ENCODE data around the gene NRG2.

NRG2 gene

DNA sequence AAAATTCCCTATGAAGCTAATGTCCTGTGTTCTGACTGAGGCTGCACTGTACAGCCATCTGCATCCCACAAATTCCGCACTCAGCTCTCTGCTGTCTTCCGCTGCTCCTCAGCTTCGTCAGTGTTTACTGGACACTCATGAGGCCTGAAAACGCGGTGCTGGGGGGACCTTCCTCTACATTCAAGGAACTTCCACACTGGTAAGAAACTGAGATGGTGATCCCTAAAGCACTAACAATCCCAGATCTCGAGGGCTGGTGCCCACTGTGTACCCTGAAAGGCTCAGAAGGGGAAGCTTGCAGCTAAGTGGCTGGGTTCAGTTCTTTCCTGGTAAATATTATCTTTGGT lies 117.9 kb downstream of the NRG2 start:
- DNase-seq: no peak
- no peak overlapping the region for H3K4me3 Mint-ChIP-seq
- peaks cover 3% of the 10 kb centered on the region for H3K36me3 Mint-ChIP-seq (ENCODE audit: insufficient read depth)
- peak overlapping the region in 1 of 2 donors; percentile 90 for H3K27ac Mint-ChIP-seq
- ATAC-seq (replicated peaks): no peak
- no peaks in the 10 kb centered on the region for H3K9me3 Mint-ChIP-seq
- peaks cover 27 to 45% of the 10 kb centered on the region in 2 donors for H3K4me1 Mint-ChIP-seq (ENCODE audit: low read depth in 2 of 2)
- H3K27me3 Mint-ChIP-seq: peaks cover 0 to 11% of the 10 kb centered on the region in 2 donors

DNA sequence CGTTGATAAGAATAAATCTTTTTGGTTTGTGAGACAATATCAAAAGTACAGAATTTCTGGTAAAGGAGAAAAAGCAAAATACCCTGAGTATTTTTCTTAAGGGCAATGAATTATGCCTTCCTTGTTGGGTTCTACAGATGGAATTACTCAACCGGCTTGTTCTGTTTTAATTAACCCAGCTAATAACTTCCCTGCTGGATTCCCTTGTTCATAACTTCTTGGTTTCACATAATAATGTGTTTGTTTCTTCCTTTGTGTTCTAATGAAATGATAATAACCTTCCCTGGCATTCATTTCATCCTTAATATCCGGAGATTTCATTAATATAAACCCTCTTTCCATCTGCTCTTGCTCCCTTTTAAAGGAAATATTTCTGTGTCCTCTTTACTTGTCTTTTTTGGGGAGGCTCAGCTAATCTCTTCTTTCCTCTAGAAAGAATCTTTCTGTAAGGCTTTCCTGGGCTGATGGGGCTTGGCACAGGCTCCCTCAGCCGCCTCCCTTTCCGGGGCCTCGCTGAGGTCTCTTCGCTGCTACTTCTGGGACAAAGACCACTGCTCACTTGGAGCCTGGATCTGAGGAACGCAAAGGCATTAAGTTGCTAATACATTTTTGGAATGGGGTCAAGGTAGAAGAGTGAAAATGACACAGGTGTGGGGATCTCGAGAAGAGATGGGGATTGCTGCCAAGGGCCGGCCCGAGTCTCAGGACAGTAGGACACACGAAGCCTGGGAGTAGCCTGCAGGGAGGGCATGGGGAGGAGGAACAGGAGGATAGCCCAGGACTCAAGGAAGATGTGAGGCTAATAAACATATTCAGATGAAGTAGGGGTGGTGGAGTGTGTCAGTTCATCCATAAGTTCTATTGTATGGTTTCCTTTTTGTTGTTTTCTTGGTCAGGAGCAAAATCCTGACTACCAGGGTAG lies 118.5 kb downstream of the NRG2 start:
- Mint-ChIP-seq H3K27ac (no peak overlapping the region), H3K27me3 (peaks cover 0 to 5% of the 10 kb centered on the region in 2 donors), H3K4me3 (no peak overlapping the region), H3K9me3 (no peaks in the 10 kb centered on the region), H3K4me1 (ENCODE audit: low read depth in 2 of 2) (peaks cover 27 to 45% of the 10 kb centered on the region in 2 donors), H3K36me3 (ENCODE audit: insufficient read depth) (peaks cover 3% of the 10 kb centered on the region)
- DNase-seq: no peak
- ATAC-seq (replicated peaks): no peak

DNA sequence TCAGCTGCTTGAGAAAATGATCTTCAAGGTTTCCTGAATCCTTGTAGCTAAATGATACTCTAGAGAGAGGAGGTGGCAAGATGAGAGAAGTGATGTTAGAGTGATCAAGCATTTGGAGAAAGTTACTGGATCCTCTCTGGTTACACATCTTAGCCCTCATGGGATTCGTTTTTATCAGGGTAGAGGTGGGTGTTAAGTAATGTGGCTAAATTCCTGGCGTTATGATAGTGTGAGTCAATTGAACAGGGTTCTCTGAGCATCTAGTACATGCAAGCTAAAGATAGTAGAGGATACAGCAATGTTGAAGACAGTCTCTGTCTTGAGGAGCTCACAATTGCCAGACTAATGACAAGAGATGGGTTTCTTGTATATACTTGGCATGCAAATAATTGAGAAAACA lies 123.8 kb downstream of the NRG2 start:
- ATAC-seq (replicated peaks) (no peak), DNase-seq (no peak)
- Mint-ChIP-seq H3K9me3 (no peaks in the 10 kb centered on the region), H3K36me3 (ENCODE audit: insufficient read depth) (peaks cover 3% of the 10 kb centered on the region), H3K4me3 (no peak overlapping the region), H3K4me1 (ENCODE audit: low read depth in 2 of 2) (peaks cover 0 to 3% of the 10 kb centered on the region in 2 donors), H3K27me3 (peaks cover 20 to 21% of the 10 kb centered on the region in 2 donors), H3K27ac (no peak overlapping the region)

DNA sequence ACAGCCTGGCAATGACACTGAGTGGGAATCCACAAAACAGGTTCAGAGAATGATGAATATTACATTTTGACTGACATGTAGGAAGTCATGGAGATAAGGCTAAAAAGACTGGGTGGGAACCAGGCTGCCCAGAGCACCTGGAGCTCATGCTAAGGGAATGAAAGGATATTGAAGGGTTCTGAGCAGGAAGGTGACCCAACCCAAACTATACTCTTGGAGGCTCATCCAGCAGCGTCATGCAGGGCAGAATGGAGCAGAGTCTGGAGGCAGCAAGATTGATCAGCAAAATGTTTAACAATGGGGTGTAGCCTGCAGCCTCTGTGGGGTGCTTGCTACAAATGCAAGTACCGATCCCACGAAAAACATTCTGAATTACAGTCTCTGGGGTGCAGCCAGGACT lies 127.3 kb downstream of the NRG2 start:
- Mint-ChIP-seq H3K27me3 (peaks cover 24 to 43% of the 10 kb centered on the region in 2 donors), H3K4me1 (ENCODE audit: low read depth in 2 of 2) (no peaks in the 10 kb centered on the region), H3K36me3 (ENCODE audit: insufficient read depth) (no peaks in the 10 kb centered on the region), H3K9me3 (no peaks in the 10 kb centered on the region), H3K27ac (no peak overlapping the region), H3K4me3 (no peak overlapping the region)
- ATAC-seq (replicated peaks): no peak
- DNase-seq: no peak

DNA sequence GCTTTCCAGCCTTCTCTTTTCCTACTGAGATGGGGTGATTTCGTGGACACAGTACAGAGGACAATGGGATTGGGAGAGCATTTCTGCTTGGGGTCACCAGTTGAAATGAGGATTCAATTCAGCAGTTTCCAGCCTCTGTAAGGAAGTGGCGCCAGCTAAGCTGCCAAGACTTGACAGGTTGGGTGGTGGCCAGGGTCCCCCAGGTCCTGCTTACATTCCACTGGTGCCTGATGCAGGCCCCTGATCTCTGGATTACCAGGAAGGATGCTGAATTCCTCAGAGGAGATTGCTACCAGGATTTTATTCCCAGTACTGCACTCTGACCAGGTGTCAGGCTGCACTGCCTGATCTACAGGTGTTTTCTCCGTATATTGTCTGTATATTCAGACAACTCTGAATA lies 127.8 kb downstream of the NRG2 start:
- H3K36me3 Mint-ChIP-seq (ENCODE audit: insufficient read depth): no peaks in the 10 kb centered on the region
- H3K27me3 Mint-ChIP-seq: peaks cover 24 to 46% of the 10 kb centered on the region in 2 donors
- ATAC-seq (replicated peaks) (no peak), DNase-seq (no peak)
- H3K9me3 Mint-ChIP-seq: no peaks in the 10 kb centered on the region
- no peak overlapping the region for H3K27ac Mint-ChIP-seq
- H3K4me1 Mint-ChIP-seq (ENCODE audit: low read depth in 2 of 2): no peaks in the 10 kb centered on the region
- no peak overlapping the region for H3K4me3 Mint-ChIP-seq

DNA sequence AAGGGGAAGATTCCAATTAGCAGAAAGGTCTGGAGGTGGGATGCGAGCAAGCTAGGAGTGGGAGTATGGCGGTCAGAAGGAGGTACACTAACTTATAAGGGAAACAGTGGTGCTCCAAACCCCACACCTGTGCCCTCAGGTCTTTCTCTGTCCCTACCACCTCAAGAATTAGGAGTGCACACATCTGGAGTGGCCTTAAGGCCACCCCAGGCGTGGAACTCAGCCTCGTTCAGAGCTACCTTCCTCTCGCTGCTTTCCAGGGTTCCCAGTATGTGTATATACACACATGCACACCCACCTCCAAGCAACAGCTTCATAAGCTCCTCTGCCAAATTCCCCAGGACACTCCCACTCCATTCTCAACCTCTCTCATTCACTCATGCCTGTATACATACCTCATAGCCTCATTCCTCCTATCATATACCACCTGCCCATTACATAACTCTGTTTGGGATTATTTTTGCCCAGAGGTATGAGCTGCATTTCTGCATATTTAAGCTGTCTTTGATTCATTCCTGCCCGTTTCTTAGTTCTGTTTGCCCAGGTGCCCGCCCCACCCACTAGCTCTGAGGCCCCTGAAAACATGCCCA lies 128.8 kb downstream of the NRG2 start:
- no peak for DNase-seq
- Mint-ChIP-seq H3K4me3 (no peak overlapping the region), H3K27ac (no peak overlapping the region)

DNA sequence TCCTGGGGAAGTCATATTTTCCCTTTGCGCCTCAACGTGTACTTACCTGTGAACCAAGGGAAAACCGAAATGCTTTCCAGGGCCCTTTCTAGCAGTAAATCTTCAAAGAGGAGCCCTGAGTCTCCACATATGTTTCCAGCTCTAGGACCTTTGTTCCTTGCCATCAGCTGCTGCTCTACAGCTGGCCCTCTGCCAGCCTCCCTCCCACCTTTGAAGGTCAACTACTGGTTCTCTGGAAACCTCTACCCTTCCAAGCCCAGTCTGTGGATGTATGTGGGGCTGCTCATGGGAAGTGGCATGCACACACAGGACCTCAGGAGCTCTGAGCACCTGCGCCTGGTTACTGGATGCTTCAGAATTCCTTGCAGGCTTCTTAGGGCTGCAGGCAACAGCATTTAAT lies 130.3 kb downstream of the NRG2 start:
- Mint-ChIP-seq H3K27me3 (peaks cover 24 to 46% of the 10 kb centered on the region in 2 donors), H3K4me3 (no peak overlapping the region), H3K36me3 (ENCODE audit: insufficient read depth) (no peaks in the 10 kb centered on the region), H3K27ac (no peak overlapping the region), H3K4me1 (ENCODE audit: low read depth in 2 of 2) (no peaks in the 10 kb centered on the region), H3K9me3 (no peaks in the 10 kb centered on the region)
- DNase-seq: no peak
- no peak for ATAC-seq (replicated peaks)

More for the DNA sequence above, 128.8 kb downstream of the NRG2 start:
- H3K27me3 Mint-ChIP-seq: peaks cover 24 to 46% of the 10 kb centered on the region in 2 donors
- no peaks in the 10 kb centered on the region for H3K36me3 Mint-ChIP-seq (ENCODE audit: insufficient read depth)
- ATAC-seq (replicated peaks): no peak
- H3K4me1 Mint-ChIP-seq (ENCODE audit: low read depth in 2 of 2): no peaks in the 10 kb centered on the region
- no peaks in the 10 kb centered on the region for H3K9me3 Mint-ChIP-seq

DNA sequence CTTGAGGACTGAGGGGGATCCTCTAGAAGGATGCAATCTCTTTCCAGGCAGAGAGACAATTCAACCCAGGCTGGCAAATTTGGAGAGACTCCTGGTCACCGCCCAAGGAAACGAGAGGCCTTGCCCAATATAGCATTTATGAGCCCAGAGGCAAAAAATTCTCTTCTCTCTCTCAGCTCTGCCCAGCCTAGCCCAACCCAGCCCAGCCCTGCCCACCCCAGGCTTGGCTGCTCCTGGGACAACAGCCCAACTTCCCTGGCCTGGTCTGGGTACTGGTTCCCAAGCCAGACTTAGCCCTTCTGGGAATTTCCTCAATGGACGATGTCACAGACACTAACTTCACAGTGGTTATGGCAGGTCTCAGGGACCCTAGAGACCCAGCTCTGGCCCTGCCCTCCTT lies 130.9 kb downstream of the NRG2 start:
- no peak overlapping the region for H3K27ac Mint-ChIP-seq
- H3K4me1 Mint-ChIP-seq (ENCODE audit: low read depth in 2 of 2): no peaks in the 10 kb centered on the region
- no peaks in the 10 kb centered on the region for H3K9me3 Mint-ChIP-seq
- no peak for ATAC-seq (replicated peaks)
- H3K4me3 Mint-ChIP-seq: no peak overlapping the region
- no peaks in the 10 kb centered on the region for H3K36me3 Mint-ChIP-seq (ENCODE audit: insufficient read depth)
- DNase-seq: no peak
- H3K27me3 Mint-ChIP-seq: peaks cover 23 to 46% of the 10 kb centered on the region in 2 donors

DNA sequence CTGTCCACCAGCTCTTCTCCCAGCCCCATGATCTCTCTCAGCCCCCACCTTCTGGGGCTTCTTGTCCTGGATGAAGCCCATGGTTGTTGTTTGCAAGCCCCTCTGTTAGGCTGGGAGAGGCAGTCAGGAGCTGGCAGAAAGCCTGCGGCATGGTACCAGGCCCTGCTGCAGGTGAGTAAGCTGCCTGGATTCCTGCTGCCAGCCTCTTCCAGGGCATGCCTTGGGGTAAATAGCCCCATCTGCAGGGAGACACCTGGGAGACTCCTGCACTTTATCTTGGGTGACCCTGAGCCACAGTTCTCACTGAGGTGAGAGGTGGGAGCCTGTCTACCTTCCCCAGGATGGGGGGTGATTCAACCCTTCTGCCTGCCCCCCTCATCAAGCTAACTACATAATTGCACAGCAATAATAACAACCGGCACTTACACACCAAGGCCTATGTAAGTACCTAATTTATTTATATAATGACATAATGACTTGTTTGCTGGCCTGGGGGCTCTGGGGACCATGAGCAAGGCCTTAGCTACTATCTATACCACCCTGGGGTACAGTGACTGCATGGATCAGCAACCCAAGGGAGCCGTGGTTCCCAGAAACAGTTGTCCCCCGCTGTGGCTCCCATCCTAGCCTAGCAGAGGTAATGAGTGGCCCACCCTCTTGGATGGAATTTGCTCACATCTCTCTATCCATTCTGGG lies 131.5 kb downstream of the NRG2 start:
- Mint-ChIP-seq H3K27me3 (peaks cover 17 to 46% of the 10 kb centered on the region in 2 donors), H3K36me3 (ENCODE audit: insufficient read depth) (no peaks in the 10 kb centered on the region), H3K4me3 (no peak overlapping the region), H3K27ac (no peak overlapping the region), H3K4me1 (ENCODE audit: low read depth in 2 of 2) (no peaks in the 10 kb centered on the region), H3K9me3 (no peaks in the 10 kb centered on the region)
- no peak for DNase-seq
- ATAC-seq (replicated peaks): no peak

DNA sequence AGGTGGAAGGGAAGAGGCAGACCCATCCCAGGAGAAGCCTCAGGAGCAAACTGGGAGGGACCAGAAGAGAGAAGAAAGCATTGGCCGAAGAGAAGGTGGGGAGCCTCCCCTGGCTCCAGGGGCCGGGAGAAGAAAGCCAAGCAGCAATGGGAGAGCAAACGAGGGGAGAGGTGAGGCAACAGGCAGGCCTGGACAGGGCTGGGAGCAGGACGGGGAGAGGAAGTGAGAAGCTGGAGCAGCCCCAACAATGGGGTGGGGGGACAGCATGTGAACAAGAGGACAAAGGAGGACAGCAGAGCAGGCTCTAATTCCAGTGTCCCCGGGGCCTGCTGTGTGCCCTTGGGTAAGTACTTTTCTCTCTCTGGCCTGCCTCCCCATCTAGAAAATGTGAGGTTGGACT lies 132.2 kb downstream of the NRG2 start:
- DNase-seq (no peak), ATAC-seq (replicated peaks) (no peak)
- peaks cover 15 to 43% of the 10 kb centered on the region in 2 donors for H3K27me3 Mint-ChIP-seq
- no peaks in the 10 kb centered on the region for H3K9me3 Mint-ChIP-seq
- no peak overlapping the region for H3K27ac Mint-ChIP-seq
- H3K36me3 Mint-ChIP-seq (ENCODE audit: insufficient read depth): no peaks in the 10 kb centered on the region
- no peak overlapping the region for H3K4me3 Mint-ChIP-seq
- no peaks in the 10 kb centered on the region for H3K4me1 Mint-ChIP-seq (ENCODE audit: low read depth in 2 of 2)

DNA sequence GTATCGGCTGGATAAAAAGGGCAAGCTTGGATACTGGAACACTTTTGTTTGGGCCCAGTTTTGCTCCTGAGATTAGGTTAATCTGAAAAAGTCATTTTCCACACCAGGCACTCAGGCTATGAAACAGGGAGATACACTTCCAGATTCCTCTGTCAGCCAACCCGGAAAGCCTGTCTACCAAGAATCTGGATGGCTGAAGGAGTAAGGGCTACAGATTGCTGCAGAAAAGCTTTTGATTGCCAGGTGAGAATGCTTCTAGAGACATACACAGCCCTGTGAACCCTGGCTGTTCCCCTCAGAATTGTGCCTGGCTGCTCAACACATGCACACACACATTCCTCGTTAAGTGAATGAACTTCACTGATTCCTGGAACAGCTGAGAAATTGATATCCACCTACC lies 133.1 kb downstream of the NRG2 start:
- no peaks in the 10 kb centered on the region for H3K36me3 Mint-ChIP-seq (ENCODE audit: insufficient read depth)
- H3K27me3 Mint-ChIP-seq: peaks cover 10 to 34% of the 10 kb centered on the region in 2 donors
- ATAC-seq (replicated peaks): no peak
- H3K27ac Mint-ChIP-seq: no peak overlapping the region
- no peaks in the 10 kb centered on the region for H3K9me3 Mint-ChIP-seq
- no peak overlapping the region for H3K4me3 Mint-ChIP-seq
- DNase-seq: no peak
- H3K4me1 Mint-ChIP-seq (ENCODE audit: low read depth in 2 of 2): no peaks in the 10 kb centered on the region

DNA sequence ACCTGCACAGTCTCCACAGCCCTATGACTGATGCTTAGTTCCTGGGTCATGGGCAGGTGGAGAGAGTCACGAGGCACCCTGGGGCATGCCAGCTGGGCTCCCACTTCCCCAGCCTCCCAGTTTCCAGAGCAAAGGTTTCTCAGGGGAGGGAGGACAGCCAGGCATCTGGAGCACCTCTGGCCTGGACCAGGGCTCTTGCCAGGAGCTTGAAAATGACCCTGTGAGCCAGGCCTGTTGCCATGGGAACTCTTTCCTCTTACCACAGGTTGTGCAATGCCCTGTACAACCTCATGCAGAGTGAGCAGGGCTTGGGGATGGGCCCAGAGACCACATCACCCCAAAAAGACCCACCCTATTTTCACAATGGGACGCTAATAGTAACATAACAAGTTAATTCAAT lies 134.3 kb downstream of the NRG2 start:
- Mint-ChIP-seq H3K4me3 (no peak overlapping the region), H3K27me3 (peaks cover under 1 to 22% of the 10 kb centered on the region in 2 donors), H3K27ac (no peak overlapping the region), H3K4me1 (ENCODE audit: low read depth in 2 of 2) (no peaks in the 10 kb centered on the region), H3K9me3 (no peaks in the 10 kb centered on the region), H3K36me3 (ENCODE audit: insufficient read depth) (no peaks in the 10 kb centered on the region)
- no peak for DNase-seq
- no peak for ATAC-seq (replicated peaks)

DNA sequence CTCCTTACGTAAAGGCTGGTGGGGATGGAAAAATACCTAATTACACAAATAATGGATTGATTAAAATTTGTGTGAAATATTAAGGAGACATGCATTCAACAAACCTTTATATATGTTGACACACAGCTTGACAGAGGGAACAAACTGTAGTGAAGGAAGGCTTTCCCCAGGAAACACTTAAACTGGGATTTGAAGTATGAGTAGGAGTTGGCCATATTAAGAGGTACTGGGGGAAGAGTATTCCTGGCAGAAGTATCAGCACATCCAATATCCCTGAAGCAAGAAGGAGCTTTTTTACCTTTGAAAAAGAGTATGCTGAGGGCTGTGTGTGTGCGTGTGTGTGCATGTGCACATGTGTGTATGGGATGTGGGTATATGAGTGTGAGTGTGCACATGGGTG lies 136.4 kb downstream of the NRG2 start:
- peaks cover 0 to 5% of the 10 kb centered on the region in 2 donors for H3K4me1 Mint-ChIP-seq (ENCODE audit: low read depth in 2 of 2)
- no peaks in the 10 kb centered on the region for H3K36me3 Mint-ChIP-seq (ENCODE audit: insufficient read depth)
- peaks cover 15 to 27% of the 10 kb centered on the region in 2 donors for H3K27me3 Mint-ChIP-seq
- no peak overlapping the region for H3K27ac Mint-ChIP-seq
- no peak overlapping the region for H3K4me3 Mint-ChIP-seq
- no peak for DNase-seq
- ATAC-seq (replicated peaks): no peak
- H3K9me3 Mint-ChIP-seq: no peaks in the 10 kb centered on the region

Measured in effector memory CD8-positive, alpha-beta T cell (primary cell).